Effector memory CD8-positive, alpha-beta T cell (primary cell): Measurements from ENCODE around the gene DNAJB2.
"Not testable (repeated sequence)": the region's sequence is repeated elsewhere in the genome, so short reads cannot be mapped to it uniquely, and the experiment has no call there.

Source experiments
- ATAC-seq: fragments of 150-1000 bp; cut with Tn5 transposase; replicated peaks from 2 replicates; pipeline ENCODE4 v1.10.0; 2021; ENCODE audit warnings: mild to moderate bottlenecking, moderate library complexity
- DNase-seq, 3 experiments: peaks; one replicate each; pipeline ENCODE4 v3.0.0; 2021
- H3K27ac Mint-ChIP-seq, 2 donors: one replicate each; pipeline ENCODE4 v1.8.0; 2022; ENCODE audit warnings: mild to moderate bottlenecking in 2 of 2, mixed read lengths in 2 of 2, moderate library complexity in 2 of 2
- H3K27me3 Mint-ChIP-seq, 2 donors: one replicate each; pipeline ENCODE4 v1.8.0; 2022; ENCODE audit warnings: mixed read lengths in 2 of 2
- H3K36me3 Mint-ChIP-seq: one replicate; pipeline ENCODE4 v1.8.0; 2022; ENCODE audit warnings: mild to moderate bottlenecking, moderate library complexity, mixed read lengths; ENCODE audit not compliant: insufficient read depth
- H3K4me1 Mint-ChIP-seq, 2 donors: one replicate each; pipeline ENCODE4 v1.8.0; 2022; ENCODE audit warnings: low read depth in 2 of 2, mixed read lengths in 2 of 2
- H3K4me3 Mint-ChIP-seq, 2 donors: one replicate each; pipeline ENCODE4 v1.8.0; 2022; ENCODE audit warnings: mild to moderate bottlenecking in 2 of 2, mixed read lengths in 2 of 2, moderate library complexity in 2 of 2
- H3K9me3 Mint-ChIP-seq, 2 donors: one replicate each; pipeline ENCODE4 v1.8.0; 2022; ENCODE audit warnings: mixed read lengths in 2 of 2

DNAJB2 gene

GRCh38 chr2:219282943-219283581, 3.9 kb downstream of the DNAJB2 start:
- Mint-ChIP-seq H3K4me3 (no peak overlapping the region), H3K4me1 (peaks cover 22 to 29% of the 10 kb centered on the region in 2 donors), H3K36me3 (peaks cover 74% of the 10 kb centered on the region), H3K27me3 (no peaks in the 10 kb centered on the region), H3K27ac (peak overlapping the region; percentile 46 to 93), H3K9me3 (no peaks in the 10 kb centered on the region)
- ATAC-seq = no peak
- DNase-seq = no peak

- DNase-seq (no peak), ATAC-seq (no peak)
- Mint-ChIP-seq H3K9me3 (no peaks in the 10 kb centered on the region), H3K36me3 (peaks cover 60% of the 10 kb centered on the region), H3K4me3 (no peak overlapping the region), H3K27me3 (no peaks in the 10 kb centered on the region), H3K27ac (peak overlapping the region in 1 of 2 donors; percentile 68), H3K4me1 (peaks cover 10 to 16% of the 10 kb centered on the region in 2 donors)
Observed at GRCh38 chr2:219284501-219285372, 5.6 kb downstream of the DNAJB2 start.

- H3K27ac Mint-ChIP-seq = peak overlapping the region in 1 of 2 donors; percentile 68
- H3K9me3 Mint-ChIP-seq = no peaks in the 10 kb centered on the region
- peaks cover 57% of the 10 kb centered on the region for H3K36me3 Mint-ChIP-seq
- DNase-seq = no peak
- no peaks in the 10 kb centered on the region for H3K27me3 Mint-ChIP-seq
- no peak for ATAC-seq
- peaks cover 5 to 10% of the 10 kb centered on the region in 2 donors for H3K4me1 Mint-ChIP-seq
- no peak overlapping the region for H3K4me3 Mint-ChIP-seq
Observed at GRCh38 chr2:219285373-219285735, 6.2 kb downstream of the DNAJB2 start.

GRCh38 chr2:219285894-219286425, 6.8 kb downstream of the DNAJB2 start:
- DNase-seq (no peak), ATAC-seq (no peak)
- peaks cover 2 to 10% of the 10 kb centered on the region in 2 donors for H3K4me1 Mint-ChIP-seq
- H3K27me3 Mint-ChIP-seq = no peaks in the 10 kb centered on the region
- no peaks in the 10 kb centered on the region for H3K9me3 Mint-ChIP-seq
- peaks cover 51% of the 10 kb centered on the region for H3K36me3 Mint-ChIP-seq
- peak overlapping the region in 1 of 2 donors; percentile 80 for H3K27ac Mint-ChIP-seq
- no peak overlapping the region for H3K4me3 Mint-ChIP-seq

- ATAC-seq = no peak
Observed at GRCh38 chr2:219286436-219287115, 7.4 kb downstream of the DNAJB2 start.

GRCh38 chr2:219287116-219287440, 7.9 kb downstream of the DNAJB2 start:
- H3K27ac Mint-ChIP-seq = peak overlapping the region; percentile 44 to 80
- H3K27me3 Mint-ChIP-seq = not testable (repeated sequence)

More at GRCh38 chr2:219286436-219287115, 7.4 kb downstream of the DNAJB2 start:
- H3K4me3 Mint-ChIP-seq = no peak overlapping the region
- H3K4me1 Mint-ChIP-seq = peaks cover 2 to 10% of the 10 kb centered on the region in 2 donors
- peak overlapping the region in 1 of 2 donors; percentile 80 for H3K27ac Mint-ChIP-seq
- H3K9me3 Mint-ChIP-seq = no peaks in the 10 kb centered on the region
- no peak for DNase-seq
- H3K36me3 Mint-ChIP-seq = peaks cover 47% of the 10 kb centered on the region
- no peaks in the 10 kb centered on the region for H3K27me3 Mint-ChIP-seq

GRCh38 chr2:219287580-219288265, 8.6 kb downstream of the DNAJB2 start:
- no peak for ATAC-seq
- H3K4me3 Mint-ChIP-seq = no peak overlapping the region
- peak overlapping the region; percentile 44 to 80 for H3K27ac Mint-ChIP-seq
- peaks cover 2 to 6% of the 10 kb centered on the region in 2 donors for H3K4me1 Mint-ChIP-seq
- no peak for DNase-seq
- peaks cover 35% of the 10 kb centered on the region for H3K36me3 Mint-ChIP-seq
- no peaks in the 10 kb centered on the region for H3K9me3 Mint-ChIP-seq
- no peaks in the 10 kb centered on the region for H3K27me3 Mint-ChIP-seq

More at GRCh38 chr2:219287116-219287440, 7.9 kb downstream of the DNAJB2 start:
- not testable (repeated sequence) for DNase-seq, H3K9me3 Mint-ChIP-seq, H3K4me3 Mint-ChIP-seq, H3K4me1 Mint-ChIP-seq, ATAC-seq
- peaks cover 42% of the 10 kb centered on the region for H3K36me3 Mint-ChIP-seq

GRCh38 chr2:219289195-219289536, 10.0 kb downstream of the DNAJB2 start:
- no peak overlapping the region for H3K4me3 Mint-ChIP-seq
- peaks cover 4 to 6% of the 10 kb centered on the region in 2 donors for H3K4me1 Mint-ChIP-seq
- H3K9me3 Mint-ChIP-seq = no peaks in the 10 kb centered on the region
- DNase-seq (no peak), ATAC-seq (no peak)
- peaks cover 26% of the 10 kb centered on the region for H3K36me3 Mint-ChIP-seq
- H3K27ac Mint-ChIP-seq = peak overlapping the region in 1 of 2 donors; percentile 49
- H3K27me3 Mint-ChIP-seq = no peaks in the 10 kb centered on the region

- no peak for ATAC-seq
- peaks cover 7 to 9% of the 10 kb centered on the region in 2 donors for H3K4me1 Mint-ChIP-seq
Observed at GRCh38 chr2:219289537-219290361, 10.6 kb downstream of the DNAJB2 start.

GRCh38 chr2:219290381-219291171, 11.4 kb downstream of the DNAJB2 start:
- H3K27ac Mint-ChIP-seq = peak overlapping the region; percentile 49 to 52

More at GRCh38 chr2:219289537-219290361, 10.6 kb downstream of the DNAJB2 start:
- no peaks in the 10 kb centered on the region for H3K9me3 Mint-ChIP-seq
- H3K27me3 Mint-ChIP-seq = no peaks in the 10 kb centered on the region
- H3K27ac Mint-ChIP-seq = peak overlapping the region; percentile 49 to 52
- no peak overlapping the region for H3K4me3 Mint-ChIP-seq
- no peak for DNase-seq
- H3K36me3 Mint-ChIP-seq = peaks cover 23% of the 10 kb centered on the region

GRCh38 chr2:219291394-219291793, 12.2 kb downstream of the DNAJB2 start:
- H3K36me3 Mint-ChIP-seq = peaks cover 15% of the 10 kb centered on the region
- peaks cover 7 to 12% of the 10 kb centered on the region in 2 donors for H3K4me1 Mint-ChIP-seq
- no peaks in the 10 kb centered on the region for H3K9me3 Mint-ChIP-seq
- no peak overlapping the region for H3K4me3 Mint-ChIP-seq
- H3K27ac Mint-ChIP-seq = peak overlapping the region in 1 of 2 donors; percentile 52
- ATAC-seq (no peak), DNase-seq (no peak)
- H3K27me3 Mint-ChIP-seq = no peaks in the 10 kb centered on the region

More at GRCh38 chr2:219290381-219291171, 11.4 kb downstream of the DNAJB2 start:
- DNase-seq (no peak), ATAC-seq (no peak)
- Mint-ChIP-seq H3K4me3 (no peak overlapping the region), H3K27me3 (no peaks in the 10 kb centered on the region), H3K9me3 (no peaks in the 10 kb centered on the region), H3K36me3 (peaks cover 18% of the 10 kb centered on the region), H3K4me1 (peaks cover 7 to 10% of the 10 kb centered on the region in 2 donors)
